ENCODE results near the gene CACNA1E.

CACNA1E gene

GRCh38 chr1:181801617-181802016, 318.3 kb downstream of the CACNA1E start:
- H3K4me3 ChIP-seq (ENCODE audit: low read length in 2 of 2), result no peak overlapping the region
- H3K4me1 ChIP-seq (ENCODE audit: control insufficient read depth in 2 of 2, insufficient read depth in 1 of 2, low read depth in 1 of 2, low read length in 2 of 2), result peaks cover 0 to 4% of the 10 kb centered on the region in 2 donors
- H2BK5ac ChIP-seq (ENCODE audit: low read length), result no peak overlapping the region
- H4K91ac ChIP-seq (ENCODE audit: low read depth, low read length, poor library complexity), result no peak overlapping the region
- no peak overlapping the region for H2AFZ ChIP-seq (ENCODE audit: low read length)
- no peak overlapping the region for H3K27ac ChIP-seq (replicated peaks; ENCODE audit: low read length)
- no peak overlapping the region for H3K14ac ChIP-seq (ENCODE audit: low read length)
- H4K8ac ChIP-seq (ENCODE audit: low read depth, low read length), result no peak overlapping the region
- no peak overlapping the region for H3K18ac ChIP-seq (ENCODE audit: low read length)
- H3K4ac ChIP-seq (ENCODE audit: low read length), result no peak overlapping the region
- no peaks in the 10 kb centered on the region for H3K79me1 ChIP-seq (ENCODE audit: low read depth, low read length)
- H3K9ac ChIP-seq (ENCODE audit: low read depth, low read length, poor library complexity), result no peak overlapping the region
- no peak overlapping the region for H2BK15ac ChIP-seq (ENCODE audit: low read length)
- H3K36me3 ChIP-seq (replicated peaks in 1 of 2; ENCODE audit: control insufficient read depth in 2 of 2, insufficient read depth in 2 of 2, low read length in 2 of 2), result no peaks in the 10 kb centered on the region
- no CpG with 5 or more reads among the region's 1 CpG for WGBS, 2 donors (ENCODE audit: extremely low coverage in 2 of 2, insufficient read length in 2 of 2, insufficient replicate concordance in 1 of 2)
- no peaks in the 10 kb centered on the region for H3K27me3 ChIP-seq (ENCODE audit: control insufficient read depth in 3 of 3, insufficient read depth in 3 of 3, low read depth in 1 of 3, low read length in 3 of 3)
- H3K23ac ChIP-seq (ENCODE audit: low read depth, low read length, poor library complexity), result no peak overlapping the region
- no peak overlapping the region for H3K4me2 ChIP-seq (ENCODE audit: insufficient read depth, low read length, poor library complexity, severe bottlenecking)
- no peaks in the 10 kb centered on the region for H3K9me3 ChIP-seq (replicated peaks in 1 of 2; ENCODE audit: control insufficient read depth in 2 of 2, insufficient read depth in 1 of 2, low read depth in 1 of 2, low read length in 2 of 2)
- DNase-seq (ENCODE audit: low spot score), result no peak
- H2BK120ac ChIP-seq (ENCODE audit: low read depth, low read length), result no peak overlapping the region
- no peak overlapping the region for H2AK5ac ChIP-seq (ENCODE audit: low read depth, low read length)
- H2BK12ac ChIP-seq (ENCODE audit: low read length), result no peak overlapping the region

GRCh38 chr1:181802466-181802865, 319.1 kb downstream of the CACNA1E start:
- no CpG with 5 or more reads among the region's 3 CpGs for WGBS, 2 donors (ENCODE audit: extremely low coverage in 2 of 2, insufficient read length in 2 of 2, insufficient replicate concordance in 1 of 2)
- H3K9ac ChIP-seq (ENCODE audit: low read depth, low read length, poor library complexity), result no peak overlapping the region
- no peak overlapping the region for H2BK5ac ChIP-seq (ENCODE audit: low read length)
- no peaks in the 10 kb centered on the region for H3K36me3 ChIP-seq (replicated peaks in 1 of 2; ENCODE audit: control insufficient read depth in 2 of 2, insufficient read depth in 2 of 2, low read length in 2 of 2)
- H3K23ac ChIP-seq (ENCODE audit: low read depth, low read length, poor library complexity), result no peak overlapping the region
- DNase-seq (ENCODE audit: low spot score), result no peak
- no peaks in the 10 kb centered on the region for H3K27me3 ChIP-seq (ENCODE audit: control insufficient read depth in 3 of 3, insufficient read depth in 3 of 3, low read depth in 1 of 3, low read length in 3 of 3)
- no peak overlapping the region for H3K4ac ChIP-seq (ENCODE audit: low read length)
- H2BK12ac ChIP-seq (ENCODE audit: low read length), result no peak overlapping the region
- H2AK5ac ChIP-seq (ENCODE audit: low read depth, low read length), result no peak overlapping the region
- H3K14ac ChIP-seq (ENCODE audit: low read length), result no peak overlapping the region
- H3K4me1 ChIP-seq (ENCODE audit: control insufficient read depth in 2 of 2, insufficient read depth in 1 of 2, low read depth in 1 of 2, low read length in 2 of 2), result peaks cover 0 to 7% of the 10 kb centered on the region in 2 donors
- H4K8ac ChIP-seq (ENCODE audit: low read depth, low read length), result no peak overlapping the region
- H3K4me3 ChIP-seq (ENCODE audit: low read length in 2 of 2), result no peak overlapping the region
- no peaks in the 10 kb centered on the region for H3K79me1 ChIP-seq (ENCODE audit: low read depth, low read length)
- H4K91ac ChIP-seq (ENCODE audit: low read depth, low read length, poor library complexity), result no peak overlapping the region
- H3K9me3 ChIP-seq (replicated peaks in 1 of 2; ENCODE audit: control insufficient read depth in 2 of 2, insufficient read depth in 1 of 2, low read depth in 1 of 2, low read length in 2 of 2), result no peaks in the 10 kb centered on the region
- no peak overlapping the region for H2AFZ ChIP-seq (ENCODE audit: low read length)
- no peak overlapping the region for H2BK120ac ChIP-seq (ENCODE audit: low read depth, low read length)
- no peak overlapping the region for H2BK15ac ChIP-seq (ENCODE audit: low read length)
- no peak overlapping the region for H3K4me2 ChIP-seq (ENCODE audit: insufficient read depth, low read length, poor library complexity, severe bottlenecking)
- H3K27ac ChIP-seq (replicated peaks; ENCODE audit: low read length), result no peak overlapping the region
- no peak overlapping the region for H3K18ac ChIP-seq (ENCODE audit: low read length)

DNA sequence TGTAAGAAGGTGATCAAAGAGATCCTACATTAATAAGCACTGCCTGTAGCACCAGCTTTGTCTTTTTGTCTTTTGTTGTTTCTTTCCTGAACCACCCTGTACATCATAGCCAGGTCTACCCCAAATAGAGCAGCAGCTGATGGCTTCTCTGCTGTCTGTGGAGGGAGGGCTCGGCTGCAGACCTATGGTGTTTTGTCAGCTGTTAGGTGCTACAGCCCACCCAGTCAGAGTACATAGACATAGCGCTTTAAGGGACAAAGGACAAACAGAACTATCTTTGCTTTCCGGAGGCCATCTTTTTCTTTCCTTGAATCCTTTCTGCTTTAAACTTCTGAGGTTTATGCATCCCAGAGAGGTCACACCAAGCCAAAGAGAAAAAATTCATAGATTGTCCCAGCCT, 320.1 kb downstream of the CACNA1E start:
- no peak overlapping the region for H4K8ac ChIP-seq (ENCODE audit: low read depth, low read length)
- H3K79me1 ChIP-seq (ENCODE audit: low read depth, low read length), result no peaks in the 10 kb centered on the region
- H3K36me3 ChIP-seq (replicated peaks in 1 of 2; ENCODE audit: control insufficient read depth in 2 of 2, insufficient read depth in 2 of 2, low read length in 2 of 2), result no peaks in the 10 kb centered on the region
- DNase-seq (ENCODE audit: low spot score), result no peak
- H2AK5ac ChIP-seq (ENCODE audit: low read depth, low read length), result no peak overlapping the region
- WGBS, 2 donors (ENCODE audit: extremely low coverage in 2 of 2, insufficient read length in 2 of 2, insufficient replicate concordance in 1 of 2), result no CpG with 5 or more reads among the region's 3 CpGs
- H3K4me3 ChIP-seq (ENCODE audit: low read length in 2 of 2), result no peak overlapping the region
- no peak overlapping the region for H2AFZ ChIP-seq (ENCODE audit: low read length)
- H2BK5ac ChIP-seq (ENCODE audit: low read length), result no peak overlapping the region
- no peaks in the 10 kb centered on the region for H3K9me3 ChIP-seq (replicated peaks in 1 of 2; ENCODE audit: control insufficient read depth in 2 of 2, insufficient read depth in 1 of 2, low read depth in 1 of 2, low read length in 2 of 2)
- H3K4ac ChIP-seq (ENCODE audit: low read length), result no peak overlapping the region
- no peak overlapping the region for H3K9ac ChIP-seq (ENCODE audit: low read depth, low read length, poor library complexity)
- H3K4me2 ChIP-seq (ENCODE audit: insufficient read depth, low read length, poor library complexity, severe bottlenecking), result no peak overlapping the region
- no peak overlapping the region for H3K23ac ChIP-seq (ENCODE audit: low read depth, low read length, poor library complexity)
- no peaks in the 10 kb centered on the region for H3K27me3 ChIP-seq (ENCODE audit: control insufficient read depth in 3 of 3, insufficient read depth in 3 of 3, low read depth in 1 of 3, low read length in 3 of 3)
- H3K4me1 ChIP-seq (ENCODE audit: control insufficient read depth in 2 of 2, insufficient read depth in 1 of 2, low read depth in 1 of 2, low read length in 2 of 2), result peaks cover 0 to 7% of the 10 kb centered on the region in 2 donors
- H3K18ac ChIP-seq (ENCODE audit: low read length), result no peak overlapping the region
- no peak overlapping the region for H2BK15ac ChIP-seq (ENCODE audit: low read length)
- no peak overlapping the region for H3K27ac ChIP-seq (replicated peaks; ENCODE audit: low read length)
- no peak overlapping the region for H2BK120ac ChIP-seq (ENCODE audit: low read depth, low read length)
- no peak overlapping the region for H3K14ac ChIP-seq (ENCODE audit: low read length)
- H4K91ac ChIP-seq (ENCODE audit: low read depth, low read length, poor library complexity), result no peak overlapping the region
- H2BK12ac ChIP-seq (ENCODE audit: low read length), result no peak overlapping the region

DNA sequence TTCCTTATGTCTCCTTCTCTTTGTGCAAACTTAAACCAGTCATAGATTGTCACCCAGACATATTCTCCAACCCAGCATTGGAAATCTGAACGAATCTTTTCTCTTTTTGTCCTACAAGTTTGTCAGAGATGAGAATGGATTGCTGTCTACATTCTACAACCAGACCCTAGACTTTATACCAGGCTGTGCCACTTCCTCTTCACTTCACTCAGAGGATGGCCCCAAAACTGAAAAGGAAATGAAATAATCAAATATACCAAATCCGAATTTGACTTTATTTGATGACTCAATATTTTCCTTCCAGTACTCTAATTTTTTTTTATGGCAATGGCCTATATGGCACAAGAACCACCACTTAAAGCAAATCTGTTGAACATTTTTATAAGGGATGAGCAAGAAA, 321.7 kb downstream of the CACNA1E start:
- H3K9me3 ChIP-seq (replicated peaks in 1 of 2; ENCODE audit: control insufficient read depth in 2 of 2, insufficient read depth in 1 of 2, low read depth in 1 of 2, low read length in 2 of 2), result no peaks in the 10 kb centered on the region
- H3K27ac ChIP-seq (replicated peaks; ENCODE audit: low read length), result no peak overlapping the region
- H3K4me1 ChIP-seq (ENCODE audit: control insufficient read depth in 2 of 2, insufficient read depth in 1 of 2, low read depth in 1 of 2, low read length in 2 of 2), result peaks cover 0 to 7% of the 10 kb centered on the region in 2 donors
- no peak for DNase-seq (ENCODE audit: low spot score)
- H3K23ac ChIP-seq (ENCODE audit: low read depth, low read length, poor library complexity), result no peak overlapping the region
- H2AK5ac ChIP-seq (ENCODE audit: low read depth, low read length), result no peak overlapping the region
- H4K91ac ChIP-seq (ENCODE audit: low read depth, low read length, poor library complexity), result no peak overlapping the region
- H3K4me2 ChIP-seq (ENCODE audit: insufficient read depth, low read length, poor library complexity, severe bottlenecking), result no peak overlapping the region
- no peak overlapping the region for H2BK5ac ChIP-seq (ENCODE audit: low read length)
- no peak overlapping the region for H3K9ac ChIP-seq (ENCODE audit: low read depth, low read length, poor library complexity)
- H2BK120ac ChIP-seq (ENCODE audit: low read depth, low read length), result no peak overlapping the region
- H3K79me1 ChIP-seq (ENCODE audit: low read depth, low read length), result no peaks in the 10 kb centered on the region
- H3K27me3 ChIP-seq (ENCODE audit: control insufficient read depth in 3 of 3, insufficient read depth in 3 of 3, low read depth in 1 of 3, low read length in 3 of 3), result no peaks in the 10 kb centered on the region
- H4K8ac ChIP-seq (ENCODE audit: low read depth, low read length), result no peak overlapping the region
- H3K14ac ChIP-seq (ENCODE audit: low read length), result no peak overlapping the region
- no peak overlapping the region for H3K18ac ChIP-seq (ENCODE audit: low read length)
- H2BK15ac ChIP-seq (ENCODE audit: low read length), result no peak overlapping the region
- no peak overlapping the region for H3K4me3 ChIP-seq (ENCODE audit: low read length in 2 of 2)
- H2AFZ ChIP-seq (ENCODE audit: low read length), result no peak overlapping the region
- H3K36me3 ChIP-seq (replicated peaks in 1 of 2; ENCODE audit: control insufficient read depth in 2 of 2, insufficient read depth in 2 of 2, low read length in 2 of 2), result no peaks in the 10 kb centered on the region
- H2BK12ac ChIP-seq (ENCODE audit: low read length), result no peak overlapping the region
- WGBS, 2 donors (ENCODE audit: extremely low coverage in 2 of 2, insufficient read length in 2 of 2, insufficient replicate concordance in 1 of 2), result no CpG with 5 or more reads among the region's 2 CpGs
- no peak overlapping the region for H3K4ac ChIP-seq (ENCODE audit: low read length)

Measured in neuronal stem cell (in vitro differentiated cells).